Psoas muscle (tissue), 8 donors: ENCODE results near the gene RAB3IL1. TPM values are rescaled to one million over a fixed set of nuclear protein-coding genes. Genes with fewer than 3 reads are reported as not detected.

Experiments used
- ATAC-seq, 4 donors: fragments of 200-7000 bp; cut with Tn5 transposase; one replicate each; pipeline ENCODE4 v1.9.1; 2020; ENCODE audit warnings: moderate library complexity in 3 of 4, mild to moderate bottlenecking in 2 of 4
- DNase-seq, 2 donors: peaks; one replicate each; pipeline ENCODE4 v3.0.0-alpha.2; 2020
- H3K27ac ChIP-seq: fragments of 200-600 bp; one replicate; pipeline ENCODE4 v1.8.0; 2022
- H3K27me3 ChIP-seq, 3 donors: fragments of 200-600 bp in 1 of 3; one replicate each; pipeline versions ENCODE4 v1.6.1 to v1.8.0; 2013 to 2022; ENCODE audit warnings: low read length in 2 of 3, mild to moderate bottlenecking in 2 of 3, moderate library complexity in 1 of 3; ENCODE audit not compliant: insufficient read depth in 3 of 3
- H3K36me3 ChIP-seq, 2 donors: fragments of 200-600 bp in 1 of 2; one replicate each; pipeline versions ENCODE4 v1.6.1 to v1.8.0; 2013 to 2022; ENCODE audit warnings: low read depth in 1 of 2, mild to moderate bottlenecking in 1 of 2, moderate library complexity in 1 of 2; ENCODE audit not compliant: insufficient read depth in 1 of 2
- H3K4me1 ChIP-seq: fragments of 200-600 bp; one replicate; pipeline ENCODE4 v1.8.0; 2022
- H3K4me3 ChIP-seq: fragments of 200-600 bp; one replicate; pipeline ENCODE4 v1.8.0; 2022; ENCODE audit warnings: mild to moderate bottlenecking
- H3K9me3 ChIP-seq: fragments of 200-600 bp; one replicate; pipeline ENCODE4 v1.8.0; 2022
- CTCF ChIP-seq: fragments of 200-600 bp; IDR thresholded peaks from one replicate; pipeline ENCODE4 v1.8.0; 2022; ENCODE audit warnings: antibody characterized with exemption
- WGBS, 3 donors: extraction: QIAGEN DNeasy Blood & Tissue Kit; methylation state at CpG; one replicate each; pipeline versions ENCODE4 v1.1.6 to v1.1.7; 2013; 5-methylcytosine and 5-hydroxymethylcytosine counted together
- intact Hi-C, 2 donors: fragments of 100-400 bp; cut with DNase I; formaldehyde crosslinking; loops; one replicate each; pipeline versions ENCODE4 v1.11.0 to v1.14.2; 2022
- polyA plus RNA-seq, 3 donors: library from polyadenylated mRNA; stranded (reverse); fragments of 200-250 nt; gene quantifications; one replicate each; pipeline ENCODE4 v1.2.3, GENCODE V29; 2013
- total RNA-seq, 4 donors: library from RNA; stranded (reverse); fragmentation: NEBNext Ultra II Directional in 2 of 4; extraction: Animal tissue kit (Norgen Biotek cat#: 25700) in 2 of 4; gene quantifications; one replicate each; pipeline versions ENCODE4 v1.2.1 to v1.2.4, GENCODE V29; 2021 to 2023
- donor health status: healthy with polysubstance abuse.
- donor health status: DM: no; HTN: no; CAD: no; lungs with moderate emphysema.
- donor health status: Bipolar disorder and iron deficiency.
- donor health status: healthy.
- donor health status: DM: yes; HTN: yes; CAD: no.
- donor health status: DM: no; HTN: no; CAD: no.
- donor health status: DM: no; HTN: no; CAD: no.
- donor health status: DM: yes; HTN: yes; CAD: no.

Gene RAB3IL1
- total and polyA plus RNA-seq, 7 donors: 1.7 to 5.9 (median 4.9) TPM

- 13 to 33% (median 20%) methylated on average over 5 to 7 of the region's 7 CpGs for WGBS, 3 donors
- Histone ChIP-seq H3K4me3 (peak overlapping the region; percentile 11), H3K27ac (peak overlapping the region; percentile 82), H3K9me3 (no peaks in the 10 kb centered on the region), H3K27me3 (no peaks in the 10 kb centered on the region), H3K36me3 (peaks cover 0 to 7% of the 10 kb centered on the region in 2 donors), H3K4me1 (peaks cover 23% of the 10 kb centered on the region)
- DNase-seq: peak; percentile 89 to 93
- intact Hi-C loops: loop anchor here (5.0 kb wide), 2 partner anchors 74 to 91 kb away; no protein-coding TSS in a partner anchor
- ATAC-seq: peak; percentile 77 to 82 (median 78)
- TF ChIP-seq CTCF: no peak
Observed at GRCh38 chr11:61887839-61888494, 29.4 kb downstream of the RAB3IL1 start.

GRCh38 chr11:61886643-61887042, 30.7 kb downstream of the RAB3IL1 start:
- no peak for TF ChIP-seq CTCF
- no peak for DNase-seq
- H3K4me3 ChIP-seq: no peak overlapping the region
- H3K27ac ChIP-seq: no peak overlapping the region
- no peak for ATAC-seq
- no peaks in the 10 kb centered on the region for H3K9me3 ChIP-seq
- intact Hi-C loops: loop anchor here (5.0 kb wide), 2 partner anchors 76 to 89 kb away; no protein-coding TSS in a partner anchor
- no peaks in the 10 kb centered on the region for H3K27me3 ChIP-seq
- 97 to 100% (median 97%) methylated on average over 3 of the region's 3 CpGs for WGBS, 3 donors
- peaks cover 0 to 7% of the 10 kb centered on the region in 2 donors for H3K36me3 ChIP-seq
- peaks cover 23% of the 10 kb centered on the region for H3K4me1 ChIP-seq

- intact Hi-C loops: loop anchor here (5.0 kb wide), 2 partner anchors 76 to 89 kb away; no protein-coding TSS in a partner anchor
- H3K27me3 ChIP-seq: no peaks in the 10 kb centered on the region
- H3K27ac ChIP-seq: no peak overlapping the region
- H3K4me1 ChIP-seq: peaks cover 23% of the 10 kb centered on the region
- H3K9me3 ChIP-seq: no peaks in the 10 kb centered on the region
- ATAC-seq (no peak), DNase-seq (no peak)
- H3K36me3 ChIP-seq: peaks cover 0 to 7% of the 10 kb centered on the region in 2 donors
- TF ChIP-seq CTCF: no peak
- 89 to 97% (median 94%) methylated on average over 13 of the region's 13 CpGs for WGBS, 3 donors
- no peak overlapping the region for H3K4me3 ChIP-seq
Observed at GRCh38 chr11:61885784-61886580, 31.4 kb downstream of the RAB3IL1 start.

GRCh38 chr11:61885166-61885778, 32.1 kb downstream of the RAB3IL1 start:
- WGBS, 3 donors: 62 to 78% (median 75%) methylated on average over 7 of the region's 7 CpGs
- TF ChIP-seq CTCF: no peak
- Histone ChIP-seq H3K4me1 (peaks cover 23% of the 10 kb centered on the region), H3K4me3 (no peak overlapping the region), H3K9me3 (no peaks in the 10 kb centered on the region), H3K27ac (no peak overlapping the region), H3K27me3 (no peaks in the 10 kb centered on the region), H3K36me3 (peaks cover 0 to 7% of the 10 kb centered on the region in 2 donors)
- DNase-seq: no peak
- intact Hi-C loops: loop anchor here (5.0 kb wide), 2 partner anchors 77 to 88 kb away; no protein-coding TSS in a partner anchor
- no peak for ATAC-seq
